ENCODE results near the gene FLACC1. TPM values are rescaled to one million over a fixed set of nuclear protein-coding genes. Genes with fewer than 3 reads are reported as not detected.
"Not testable (repeated sequence)": the region's sequence is repeated elsewhere in the genome, so short reads cannot be mapped to it uniquely, and the experiment has no call there.

FLACC1 gene, protein sequence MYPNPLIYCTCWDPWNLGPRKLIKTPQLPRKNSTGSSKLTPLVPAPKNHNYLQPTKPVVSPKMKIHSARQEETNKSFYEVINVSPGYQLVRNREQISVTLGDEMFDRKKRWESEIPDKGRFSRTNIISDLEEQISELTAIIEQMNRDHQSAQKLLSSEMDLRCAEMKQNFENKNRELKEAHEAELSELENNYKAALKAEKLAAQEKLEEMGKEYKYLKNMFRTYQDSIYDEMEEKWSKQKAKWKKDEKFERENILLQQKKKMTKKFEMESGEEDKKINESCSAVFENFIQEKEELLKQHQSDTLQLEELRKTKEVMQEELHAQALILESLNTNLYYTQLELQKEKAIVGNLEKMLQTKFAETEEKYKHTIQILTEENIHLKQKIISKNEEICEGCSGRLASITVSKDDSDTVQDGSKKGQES
- 1 to 10 TPM; 4.5 to 4.7 TPM for total RNA-seq
- total RNA-seq: 6.2 to 9.4 reads per million in 2 donors

DNA sequence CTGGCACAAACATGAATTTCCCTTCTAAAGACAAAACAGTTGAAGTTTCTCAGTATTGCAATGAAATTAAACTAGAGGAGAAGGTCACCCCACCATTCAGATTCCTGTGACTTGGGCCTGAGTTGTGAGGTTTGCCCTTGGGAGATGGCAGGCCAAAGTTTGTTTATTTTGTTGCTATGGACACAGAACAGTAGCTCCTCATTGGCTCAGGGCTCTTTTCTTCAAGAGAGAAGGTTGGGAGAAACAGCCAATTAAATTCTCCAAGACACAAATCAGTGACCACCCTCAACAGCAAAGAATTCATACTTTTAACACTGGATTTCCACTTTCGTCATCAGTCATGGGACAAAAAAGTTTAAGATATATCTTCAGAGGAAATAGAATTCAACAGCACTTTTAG lies at the start of gene FLACC1:
TSS of gene FLACC1 (minus strand) at position 125 of the 400 bp plus-strand sequence. CDS start 5,941 bp downstream, outside the sequence.
- H3K9me3 ChIP-seq (ENCODE audit: control insufficient read depth, low read length, poor library complexity, severe bottlenecking): no peaks in the 10 kb centered on the region
- DNase-seq (no peak), ATAC-seq (no peak)
- Mint-ChIP-seq H3K36me3 (ENCODE audit: low read depth) (peaks cover 5% of the 10 kb centered on the region), H3K4me1 (peaks cover 8% of the 10 kb centered on the region), H3K4me3 (no peak within 1 kb of the TSS), H3K27ac (no peak within 1 kb of the TSS), H3K27me3 (no peaks in the 10 kb centered on the region)

DNA sequence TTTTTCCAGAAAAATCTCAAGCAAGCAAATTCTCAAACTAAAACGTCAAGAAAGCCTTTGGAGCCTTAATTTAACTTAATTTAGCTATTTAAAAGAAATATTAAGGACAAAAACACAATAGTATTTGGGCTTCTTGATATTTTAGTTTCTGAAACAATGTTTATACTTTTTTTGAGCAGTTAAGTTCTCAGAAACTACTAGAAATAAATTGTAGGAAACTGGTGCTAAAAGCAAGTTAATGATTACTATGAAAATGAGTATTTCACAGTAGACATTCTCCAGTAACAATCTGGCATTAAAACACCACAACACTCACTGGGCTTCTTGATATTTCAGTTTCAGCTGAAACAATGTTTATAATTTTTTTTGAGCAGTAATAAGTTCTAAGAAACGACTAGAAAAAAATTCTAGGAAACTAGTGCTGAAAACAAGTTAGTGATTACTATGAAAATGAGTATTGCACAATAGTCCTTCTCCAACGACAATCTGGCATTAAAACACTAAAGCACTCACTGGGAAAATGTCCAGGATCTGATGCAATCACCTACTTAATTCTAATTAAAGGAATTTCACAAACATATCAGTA lies 49.0 kb upstream of the FLACC1 start:
- H3K4me1 Mint-ChIP-seq: peaks cover 23% of the 10 kb centered on the region
- no peak overlapping the region for H3K4me3 Mint-ChIP-seq
- H3K9me3 ChIP-seq (ENCODE audit: control insufficient read depth, low read length, poor library complexity, severe bottlenecking): no peaks in the 10 kb centered on the region
- no peaks in the 10 kb centered on the region for H3K27me3 Mint-ChIP-seq
- DNase-seq (no peak), ATAC-seq (no peak)
- H3K27ac Mint-ChIP-seq: peak overlapping the region; percentile 24
- H3K36me3 Mint-ChIP-seq (ENCODE audit: low read depth): peaks cover 3% of the 10 kb centered on the region

GRCh38 chr2:201404699-201405280 lies 47.6 kb upstream of the FLACC1 start:
- Mint-ChIP-seq H3K27ac (peak overlapping the region; percentile 73), H3K4me1 (peaks cover 20% of the 10 kb centered on the region), H3K36me3 (ENCODE audit: low read depth) (peaks cover 2% of the 10 kb centered on the region), H3K27me3 (no peaks in the 10 kb centered on the region), H3K4me3 (no peak overlapping the region)
- DNase-seq: no peak
- ATAC-seq: no peak
- H3K9me3 ChIP-seq (ENCODE audit: control insufficient read depth, low read length, poor library complexity, severe bottlenecking): no peaks in the 10 kb centered on the region

DNA sequence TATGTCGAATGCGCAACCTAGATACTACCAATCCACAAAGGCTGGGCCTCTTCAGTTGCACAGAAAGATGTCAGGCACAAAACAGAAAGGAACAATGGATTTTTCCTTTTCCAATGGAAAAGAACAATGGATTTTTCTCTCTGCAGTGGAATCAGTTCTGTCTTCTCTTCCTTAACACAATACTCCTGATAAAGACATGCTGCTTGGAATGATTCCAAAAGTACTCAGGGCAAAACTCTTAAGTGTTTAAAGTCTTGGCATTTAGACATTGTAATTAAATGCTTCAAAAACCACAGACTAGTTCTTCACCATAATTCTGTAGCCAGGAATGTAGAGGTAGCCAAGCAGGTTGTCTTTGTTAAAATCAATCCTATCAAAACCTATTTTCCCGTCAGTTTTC lies 46.7 kb upstream of the FLACC1 start:
- no peak for DNase-seq
- peaks cover 2% of the 10 kb centered on the region for H3K36me3 Mint-ChIP-seq (ENCODE audit: low read depth)
- H3K4me1 Mint-ChIP-seq: peaks cover 22% of the 10 kb centered on the region
- H3K9me3 ChIP-seq (ENCODE audit: control insufficient read depth, low read length, poor library complexity, severe bottlenecking): no peaks in the 10 kb centered on the region
- ATAC-seq: no peak
- H3K27ac Mint-ChIP-seq: peak overlapping the region; percentile 21
- H3K27me3 Mint-ChIP-seq: no peaks in the 10 kb centered on the region
- H3K4me3 Mint-ChIP-seq: no peak overlapping the region

DNA sequence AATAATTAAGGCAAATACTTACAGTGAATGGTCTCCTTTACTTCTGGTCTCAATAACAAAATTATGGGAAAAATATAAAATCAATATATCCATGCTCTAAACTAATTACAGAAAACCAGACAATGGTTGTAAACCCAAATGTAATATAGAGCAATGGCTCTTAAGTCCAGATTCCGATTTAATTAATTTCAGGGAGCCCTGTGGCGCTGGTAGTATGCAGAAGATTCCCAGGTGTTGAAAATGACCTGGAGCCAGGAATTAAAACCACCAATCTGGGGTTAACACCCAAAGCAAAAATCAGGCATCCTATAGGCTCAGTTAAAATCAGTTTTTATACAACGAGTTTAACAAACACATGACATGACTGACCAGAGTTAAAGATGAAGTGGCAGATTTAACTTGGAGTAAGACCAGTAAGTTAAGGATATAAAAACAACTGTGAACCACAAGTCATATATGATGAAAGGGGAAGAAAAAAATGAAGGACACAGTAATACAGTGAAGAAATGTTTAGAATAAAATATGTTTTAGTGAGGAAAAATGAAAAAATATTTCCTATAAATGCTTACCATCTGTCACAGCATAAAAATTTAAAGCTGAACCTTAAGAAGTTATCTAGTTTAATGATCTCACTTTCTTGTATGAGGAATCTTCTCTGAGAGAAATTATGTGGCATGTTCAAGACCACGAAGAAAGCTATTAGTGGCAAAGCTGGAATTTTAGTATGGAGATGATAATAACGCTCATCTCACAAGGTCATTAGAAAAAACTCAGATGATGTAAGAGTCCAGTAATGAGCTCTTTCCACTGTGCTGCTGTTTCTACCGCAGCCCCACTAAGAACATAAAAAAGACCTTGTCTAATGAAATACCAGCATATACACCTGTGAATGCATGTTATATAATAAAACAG lies 45.8 kb upstream of the FLACC1 start:
- no peak for ATAC-seq
- H3K27ac Mint-ChIP-seq: peak overlapping the region; percentile 34
- no peak overlapping the region for H3K4me3 Mint-ChIP-seq
- no peaks in the 10 kb centered on the region for H3K9me3 ChIP-seq (ENCODE audit: control insufficient read depth, low read length, poor library complexity, severe bottlenecking)
- H3K27me3 Mint-ChIP-seq: no peaks in the 10 kb centered on the region
- peaks cover 20% of the 10 kb centered on the region for H3K4me1 Mint-ChIP-seq
- peaks cover 2% of the 10 kb centered on the region for H3K36me3 Mint-ChIP-seq (ENCODE audit: low read depth)
- no peak for DNase-seq

DNA sequence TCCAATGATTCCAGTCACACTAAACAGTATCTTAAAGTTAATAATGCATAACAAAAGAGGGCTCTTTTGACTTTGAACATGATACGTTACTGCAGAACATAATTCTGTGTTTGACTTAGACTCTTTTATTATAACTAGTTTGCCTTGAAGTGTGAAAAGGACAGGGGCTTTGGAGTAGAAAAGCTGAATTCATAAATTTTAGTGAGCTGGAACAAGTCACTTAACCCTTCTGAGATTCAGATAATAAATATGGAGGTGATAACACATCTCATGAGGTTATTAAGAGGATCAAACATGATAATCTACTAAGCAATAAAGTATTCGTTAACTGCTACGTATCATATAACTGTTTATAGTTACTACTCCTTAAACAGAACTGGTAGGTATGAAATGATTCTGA lies 44.7 kb upstream of the FLACC1 start:
- ATAC-seq (no peak), DNase-seq (no peak)
- H3K27me3 Mint-ChIP-seq: no peaks in the 10 kb centered on the region
- peak overlapping the region; percentile 60 for H3K27ac Mint-ChIP-seq
- peaks cover 19% of the 10 kb centered on the region for H3K4me1 Mint-ChIP-seq
- no peaks in the 10 kb centered on the region for H3K9me3 ChIP-seq (ENCODE audit: control insufficient read depth, low read length, poor library complexity, severe bottlenecking)
- no peak overlapping the region for H3K4me3 Mint-ChIP-seq
- peaks cover 2% of the 10 kb centered on the region for H3K36me3 Mint-ChIP-seq (ENCODE audit: low read depth)

DNA sequence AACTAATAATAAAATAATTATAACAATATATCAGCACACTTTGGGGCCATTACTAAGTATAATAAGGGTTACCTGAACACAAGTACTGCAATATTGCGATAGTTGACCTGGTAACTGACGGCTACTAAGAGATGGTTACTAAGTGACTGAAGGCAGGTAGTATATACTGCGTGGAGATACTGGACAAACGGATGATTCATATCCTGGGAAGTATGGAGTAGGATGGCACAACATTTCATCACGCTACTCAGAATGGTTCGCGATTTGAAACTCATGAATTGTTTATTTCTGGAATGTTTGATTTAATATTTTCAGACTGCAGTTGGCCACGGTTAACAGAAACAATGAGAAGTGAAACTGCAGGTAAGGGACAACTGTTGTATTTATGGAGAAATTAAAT lies 39.5 kb upstream of the FLACC1 start:
- no peak overlapping the region for H3K27ac Mint-ChIP-seq
- ATAC-seq: no peak

DNA sequence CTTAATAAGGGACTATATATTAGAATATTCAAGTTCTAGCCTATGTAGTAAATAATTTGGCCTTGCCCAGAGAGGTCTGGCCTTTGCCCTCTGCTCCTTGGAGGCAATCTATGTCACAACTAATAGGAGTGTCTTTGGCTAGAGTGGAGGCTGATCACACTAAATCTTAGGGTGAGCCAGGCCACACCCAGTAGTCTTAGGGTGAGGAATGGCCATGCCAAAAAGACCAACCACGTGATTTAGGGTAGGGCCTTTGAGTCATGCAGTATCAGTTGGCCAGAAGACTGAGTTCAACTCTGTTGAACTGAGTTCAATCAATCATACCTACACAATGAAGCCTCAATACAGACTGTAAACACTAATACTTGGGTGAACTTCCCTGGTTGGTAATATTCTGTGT lies 26.0 kb upstream of the FLACC1 start:
- H3K27me3 Mint-ChIP-seq: no peaks in the 10 kb centered on the region
- H3K4me3 Mint-ChIP-seq: no peak overlapping the region
- no peak overlapping the region for H3K27ac Mint-ChIP-seq
- DNase-seq (no peak), ATAC-seq (no peak)
- H3K36me3 Mint-ChIP-seq (ENCODE audit: low read depth): peaks cover 17% of the 10 kb centered on the region
- H3K9me3 ChIP-seq (ENCODE audit: control insufficient read depth, low read length, poor library complexity, severe bottlenecking): no peaks in the 10 kb centered on the region
- no peaks in the 10 kb centered on the region for H3K4me1 Mint-ChIP-seq

More for the DNA sequence above, 39.5 kb upstream of the FLACC1 start:
- no peaks in the 10 kb centered on the region for H3K27me3 Mint-ChIP-seq
- peaks cover 5% of the 10 kb centered on the region for H3K4me1 Mint-ChIP-seq
- no peaks in the 10 kb centered on the region for H3K9me3 ChIP-seq (ENCODE audit: control insufficient read depth, low read length, poor library complexity, severe bottlenecking)
- no peak for DNase-seq
- H3K4me3 Mint-ChIP-seq: no peak overlapping the region
- peaks cover 4% of the 10 kb centered on the region for H3K36me3 Mint-ChIP-seq (ENCODE audit: low read depth)

- no peaks in the 10 kb centered on the region for H3K27me3 Mint-ChIP-seq
- no peak for DNase-seq
- no peak overlapping the region for H3K4me3 Mint-ChIP-seq
- no peak for ATAC-seq
- no peak overlapping the region for H3K27ac Mint-ChIP-seq
- H3K36me3 Mint-ChIP-seq (ENCODE audit: low read depth): peaks cover 18% of the 10 kb centered on the region
- peaks cover 1% of the 10 kb centered on the region for H3K4me1 Mint-ChIP-seq
- no peaks in the 10 kb centered on the region for H3K9me3 ChIP-seq (ENCODE audit: control insufficient read depth, low read length, poor library complexity, severe bottlenecking)
Measured at GRCh38 chr2:201378496-201379397, 21.6 kb upstream of the FLACC1 start.

DNA sequence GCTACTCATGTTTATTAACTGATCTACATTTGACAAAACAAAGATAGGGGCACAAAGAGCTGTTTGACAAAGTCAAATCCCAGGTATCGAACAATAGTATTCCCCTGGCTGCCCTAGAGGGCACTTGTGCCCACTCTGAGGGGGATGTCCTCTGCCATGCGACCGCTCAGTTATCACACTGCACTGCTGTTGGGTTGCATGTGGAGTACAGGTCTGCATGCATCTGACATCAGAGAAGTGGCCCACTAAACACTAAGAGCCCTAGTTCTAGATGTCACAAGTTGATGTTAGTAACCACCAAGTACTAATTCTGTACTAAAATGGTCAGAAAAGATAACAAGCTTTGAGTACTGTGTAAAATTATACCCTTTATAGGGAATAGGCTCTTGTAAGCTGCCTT lies 20.1 kb upstream of the FLACC1 start:
- ATAC-seq (no peak), DNase-seq (no peak)
- Mint-ChIP-seq H3K4me1 (peaks cover 8% of the 10 kb centered on the region), H3K27ac (no peak overlapping the region), H3K4me3 (no peak overlapping the region), H3K27me3 (no peaks in the 10 kb centered on the region), H3K36me3 (ENCODE audit: low read depth) (peaks cover 19% of the 10 kb centered on the region)
- no peaks in the 10 kb centered on the region for H3K9me3 ChIP-seq (ENCODE audit: control insufficient read depth, low read length, poor library complexity, severe bottlenecking)

DNA sequence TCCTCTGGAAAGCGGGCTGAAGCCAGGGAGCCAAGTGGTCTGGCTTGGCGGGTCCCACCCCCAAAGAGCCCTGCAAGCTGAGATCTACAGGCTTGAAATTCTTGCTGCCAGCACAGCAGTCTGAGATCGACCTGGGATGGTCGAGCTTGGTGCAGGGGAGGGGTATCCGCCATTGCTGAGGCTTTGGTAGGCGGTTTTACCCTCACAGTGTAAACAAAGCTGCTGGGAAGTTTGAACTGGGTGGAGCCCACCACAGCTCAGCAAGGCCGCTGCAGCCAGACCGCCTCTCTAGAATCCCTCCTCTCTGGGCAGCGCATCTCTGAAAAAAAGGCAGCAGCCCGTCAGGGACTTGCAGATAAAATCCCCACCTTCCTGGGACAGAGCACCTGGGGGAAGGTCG lies 12.6 kb upstream of the FLACC1 start:
- Mint-ChIP-seq H3K27ac (no peak overlapping the region), H3K4me1 (peaks cover 12% of the 10 kb centered on the region), H3K27me3 (no peaks in the 10 kb centered on the region), H3K36me3 (ENCODE audit: low read depth) (peaks cover 8% of the 10 kb centered on the region), H3K4me3 (no peak overlapping the region)
- peaks cover 3% of the 10 kb centered on the region for H3K9me3 ChIP-seq (ENCODE audit: control insufficient read depth, low read length, poor library complexity, severe bottlenecking)
- DNase-seq: no peak
- ATAC-seq: no peak

DNA sequence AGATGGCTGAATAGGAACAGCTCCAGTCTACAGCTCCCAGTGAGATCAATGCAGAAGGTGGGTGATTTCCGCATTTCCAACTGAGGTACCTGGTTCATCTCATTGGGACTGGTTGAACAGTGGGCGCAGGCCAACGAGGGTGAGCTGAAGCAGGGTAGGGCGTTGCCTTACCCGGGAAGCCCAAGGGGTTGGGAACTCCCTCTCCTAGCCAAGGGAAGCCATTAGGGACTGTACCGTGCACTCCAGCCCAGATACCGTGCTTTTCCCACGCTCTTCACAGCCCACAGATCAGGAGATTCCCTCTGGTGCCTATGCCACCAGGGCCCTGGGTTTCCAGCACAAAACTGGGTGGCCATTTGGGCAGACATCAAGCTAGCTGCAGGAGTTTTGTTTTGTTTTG lies 12.2 kb upstream of the FLACC1 start:
- H3K9me3 ChIP-seq (ENCODE audit: control insufficient read depth, low read length, poor library complexity, severe bottlenecking); H3K27me3 Mint-ChIP-seq; H3K36me3 Mint-ChIP-seq (ENCODE audit: low read depth); ATAC-seq; DNase-seq; H3K4me3 Mint-ChIP-seq; H3K27ac Mint-ChIP-seq: not testable (repeated sequence)
- peaks cover 14% of the 10 kb centered on the region for H3K4me1 Mint-ChIP-seq
